WTC11 (cell line): Measurements from ENCODE around the gene CPEB1. TPM values are rescaled to one million over a fixed set of nuclear protein-coding genes. Genes with fewer than 3 reads are reported as not detected.

Experiments
- ATAC-seq: fragments of 200-7000 bp; cut with Tn5 transposase; 2 replicates; pipeline ENCODE4 v1.10.0; 2021; ENCODE audit warnings: mild to moderate bottlenecking, moderate library complexity
- CTCF ChIA-PET: fragments of 300-600 bp; sonication (Branson Sonifier 250); formaldehyde crosslinking; loops from one replicate; lab custom pipeline; 2021; ENCODE audit warnings: antibody characterized with exemption; lab: Charles Lee
- POLR2A ChIA-PET: fragments of 350-600 bp; sonication (Branson Sonifier 250); formaldehyde crosslinking; loops from one replicate; lab custom pipeline; 2021; ENCODE audit warnings: antibody characterized with exemption; lab: Charles Lee
- DNase-seq: peaks from one replicate; pipeline ENCODE4 v3.0.0; 2021; ENCODE audit warnings: low spot score
- H3K27ac Mint-ChIP-seq: 2 replicates; pipeline ENCODE4 v1.8.0; 2021; ENCODE audit warnings: mixed read lengths
- H3K27me3 Mint-ChIP-seq: 2 replicates; pipeline ENCODE4 v1.8.0; 2021; ENCODE audit warnings: low read depth, mild to moderate bottlenecking, moderate library complexity, mixed read lengths
- H3K36me3 Mint-ChIP-seq: 2 replicates; pipeline ENCODE4 v1.8.0; 2021; ENCODE audit warnings: mixed read lengths
- H3K4me1 Mint-ChIP-seq: 2 replicates; pipeline ENCODE4 v1.8.0; 2022; ENCODE audit warnings: mixed read lengths
- H3K4me3 Mint-ChIP-seq: 2 replicates; pipeline ENCODE4 v1.8.0; 2021; ENCODE audit warnings: mild to moderate bottlenecking, moderate library complexity, mixed read lengths
- H3K9me3 Mint-ChIP-seq: 2 replicates; pipeline ENCODE4 v1.8.0; 2021; ENCODE audit warnings: mixed read lengths
- CREM ChIP-seq: sonication (generic); formaldehyde crosslinking; IDR thresholded peaks from 2 replicates; pipeline ENCODE4 v1.8.1; 2022; ENCODE audit warnings: mild to moderate bottlenecking, missing genetic modification reagents, moderate library complexity
- ELF4 ChIP-seq: sonication (generic); formaldehyde crosslinking; IDR thresholded peaks from 2 replicates; pipeline ENCODE4 v1.8.1; 2022; ENCODE audit warnings: low read depth, mild to moderate bottlenecking, moderate library complexity, missing genetic modification reagents
- EMX1 ChIP-seq: fragments of 250-450 bp; sonication (Bioruptor Pico); IDR thresholded peaks from 2 replicates; pipeline ENCODE4 v1.8.0; 2021; ENCODE audit warnings: mild to moderate bottlenecking
- SMAD3 ChIP-seq: sonication (generic); formaldehyde crosslinking; IDR thresholded peaks from 2 replicates; pipeline ENCODE4 v1.8.0; 2022; ENCODE audit warnings: missing genetic modification reagents, mild to moderate bottlenecking, borderline replicate concordance
- ZNF263 ChIP-seq: sonication (generic); formaldehyde crosslinking; IDR thresholded peaks from 2 replicates; pipeline ENCODE4 v1.8.1; 2022; ENCODE audit warnings: low read depth, mild to moderate bottlenecking, moderate library complexity, missing genetic modification reagents
- ZNF317 ChIP-seq: sonication (generic); formaldehyde crosslinking; IDR thresholded peaks from 2 replicates; pipeline ENCODE4 v1.8.1; 2023; ENCODE audit warnings: low read depth, mild to moderate bottlenecking, moderate library complexity, missing genetic modification reagents, borderline replicate concordance
- total RNA-seq: library from RNA; stranded (reverse); gene quantifications from 3 replicates; pipeline ENCODE4 v1.2.3, GENCODE V29; 2021
- TF ChIP-seq, protein P1 (sequence below): fragments of 250-450 bp; sonication (Bioruptor Pico); IDR thresholded peaks from 2 replicates; pipeline ENCODE4 v1.9.0; 2021; ENCODE audit warnings: mild to moderate bottlenecking, borderline replicate concordance
- TF ChIP-seq, protein P2 (sequence below): fragments of 250-450 bp; sonication (Bioruptor Pico); IDR thresholded peaks from 2 replicates; pipeline ENCODE4 v1.8.0; 2021; ENCODE audit warnings: mild to moderate bottlenecking
- TF ChIP-seq, protein P3 (sequence below): sonication (generic); formaldehyde crosslinking; conservative IDR thresholded peaks from 2 replicates; pipeline ENCODE4 v1.8.1; 2022; ENCODE audit warnings: mild to moderate bottlenecking, missing genetic modification reagents
- TF ChIP-seq, protein P4 (sequence below): sonication (generic); formaldehyde crosslinking; IDR thresholded peaks from 2 replicates; pipeline ENCODE4 v1.8.1; 2023; ENCODE audit warnings: mild to moderate bottlenecking, missing genetic modification reagents
- TF ChIP-seq, protein P5 (sequence below): sonication (generic); formaldehyde crosslinking; IDR thresholded peaks from 2 replicates; pipeline ENCODE4 v1.8.1; 2023; ENCODE audit warnings: mild to moderate bottlenecking, missing genetic modification reagents

CPEB1 gene
- total RNA-seq, 1 experiment from 2014 or later: 2.5 TPM

DNA sequence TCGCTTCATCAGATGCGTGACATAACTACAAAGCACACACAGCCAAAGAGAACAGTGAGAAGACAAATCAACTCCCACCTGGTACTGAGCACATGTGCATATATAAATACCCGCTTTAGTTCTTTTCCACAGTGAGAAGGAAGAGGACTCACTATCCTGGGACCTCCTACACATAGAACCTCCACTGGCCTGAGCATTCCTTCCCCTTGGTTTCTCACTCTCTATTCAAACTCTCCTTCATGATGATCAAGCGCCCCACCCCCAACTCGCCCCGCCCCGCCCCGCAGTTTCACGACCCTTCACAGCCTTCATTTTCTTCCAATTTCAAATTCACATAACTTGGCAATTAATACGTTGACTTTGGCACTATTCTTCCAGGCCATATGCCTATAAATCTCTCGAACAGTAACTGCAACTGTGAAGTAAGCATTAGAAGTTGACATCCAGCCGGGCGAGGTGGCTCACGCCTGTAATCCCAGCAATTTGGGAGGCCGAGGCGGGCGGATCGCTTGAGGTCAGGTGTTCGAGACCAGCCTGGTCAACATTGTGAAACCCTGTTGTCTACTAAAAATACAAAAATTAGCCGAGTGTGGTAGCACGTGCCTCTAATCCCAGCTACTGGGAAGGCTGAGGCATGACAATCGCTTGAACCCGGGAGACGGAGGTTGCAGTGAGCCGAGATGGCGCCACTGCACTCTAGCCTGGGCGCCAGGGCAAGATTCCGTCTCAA lies 108.0 kb downstream of the CPEB1 start (continued):
- TF ChIP-seq, protein P1, sequence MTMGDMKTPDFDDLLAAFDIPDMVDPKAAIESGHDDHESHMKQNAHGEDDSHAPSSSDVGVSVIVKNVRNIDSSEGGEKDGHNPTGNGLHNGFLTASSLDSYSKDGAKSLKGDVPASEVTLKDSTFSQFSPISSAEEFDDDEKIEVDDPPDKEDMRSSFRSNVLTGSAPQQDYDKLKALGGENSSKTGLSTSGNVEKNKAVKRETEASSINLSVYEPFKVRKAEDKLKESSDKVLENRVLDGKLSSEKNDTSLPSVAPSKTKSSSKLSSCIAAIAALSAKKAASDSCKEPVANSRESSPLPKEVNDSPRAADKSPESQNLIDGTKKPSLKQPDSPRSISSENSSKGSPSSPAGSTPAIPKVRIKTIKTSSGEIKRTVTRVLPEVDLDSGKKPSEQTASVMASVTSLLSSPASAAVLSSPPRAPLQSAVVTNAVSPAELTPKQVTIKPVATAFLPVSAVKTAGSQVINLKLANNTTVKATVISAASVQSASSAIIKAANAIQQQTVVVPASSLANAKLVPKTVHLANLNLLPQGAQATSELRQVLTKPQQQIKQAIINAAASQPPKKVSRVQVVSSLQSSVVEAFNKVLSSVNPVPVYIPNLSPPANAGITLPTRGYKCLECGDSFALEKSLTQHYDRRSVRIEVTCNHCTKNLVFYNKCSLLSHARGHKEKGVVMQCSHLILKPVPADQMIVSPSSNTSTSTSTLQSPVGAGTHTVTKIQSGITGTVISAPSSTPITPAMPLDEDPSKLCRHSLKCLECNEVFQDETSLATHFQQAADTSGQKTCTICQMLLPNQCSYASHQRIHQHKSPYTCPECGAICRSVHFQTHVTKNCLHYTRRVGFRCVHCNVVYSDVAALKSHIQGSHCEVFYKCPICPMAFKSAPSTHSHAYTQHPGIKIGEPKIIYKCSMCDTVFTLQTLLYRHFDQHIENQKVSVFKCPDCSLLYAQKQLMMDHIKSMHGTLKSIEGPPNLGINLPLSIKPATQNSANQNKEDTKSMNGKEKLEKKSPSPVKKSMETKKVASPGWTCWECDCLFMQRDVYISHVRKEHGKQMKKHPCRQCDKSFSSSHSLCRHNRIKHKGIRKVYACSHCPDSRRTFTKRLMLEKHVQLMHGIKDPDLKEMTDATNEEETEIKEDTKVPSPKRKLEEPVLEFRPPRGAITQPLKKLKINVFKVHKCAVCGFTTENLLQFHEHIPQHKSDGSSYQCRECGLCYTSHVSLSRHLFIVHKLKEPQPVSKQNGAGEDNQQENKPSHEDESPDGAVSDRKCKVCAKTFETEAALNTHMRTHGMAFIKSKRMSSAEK (CRISPR knock-in tag): no peak
- no peak for TF ChIP-seq SMAD3 (CRISPR knock-in tag)
- no peak for TF ChIP-seq CREM (CRISPR knock-in tag)
- TF ChIP-seq, protein P2, sequence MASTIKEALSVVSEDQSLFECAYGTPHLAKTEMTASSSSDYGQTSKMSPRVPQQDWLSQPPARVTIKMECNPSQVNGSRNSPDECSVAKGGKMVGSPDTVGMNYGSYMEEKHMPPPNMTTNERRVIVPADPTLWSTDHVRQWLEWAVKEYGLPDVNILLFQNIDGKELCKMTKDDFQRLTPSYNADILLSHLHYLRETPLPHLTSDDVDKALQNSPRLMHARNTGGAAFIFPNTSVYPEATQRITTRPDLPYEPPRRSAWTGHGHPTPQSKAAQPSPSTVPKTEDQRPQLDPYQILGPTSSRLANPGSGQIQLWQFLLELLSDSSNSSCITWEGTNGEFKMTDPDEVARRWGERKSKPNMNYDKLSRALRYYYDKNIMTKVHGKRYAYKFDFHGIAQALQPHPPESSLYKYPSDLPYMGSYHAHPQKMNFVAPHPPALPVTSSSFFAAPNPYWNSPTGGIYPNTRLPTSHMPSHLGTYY (CRISPR knock-in tag): no peak
- no peak for TF ChIP-seq EMX1 (CRISPR knock-in tag)

DNA sequence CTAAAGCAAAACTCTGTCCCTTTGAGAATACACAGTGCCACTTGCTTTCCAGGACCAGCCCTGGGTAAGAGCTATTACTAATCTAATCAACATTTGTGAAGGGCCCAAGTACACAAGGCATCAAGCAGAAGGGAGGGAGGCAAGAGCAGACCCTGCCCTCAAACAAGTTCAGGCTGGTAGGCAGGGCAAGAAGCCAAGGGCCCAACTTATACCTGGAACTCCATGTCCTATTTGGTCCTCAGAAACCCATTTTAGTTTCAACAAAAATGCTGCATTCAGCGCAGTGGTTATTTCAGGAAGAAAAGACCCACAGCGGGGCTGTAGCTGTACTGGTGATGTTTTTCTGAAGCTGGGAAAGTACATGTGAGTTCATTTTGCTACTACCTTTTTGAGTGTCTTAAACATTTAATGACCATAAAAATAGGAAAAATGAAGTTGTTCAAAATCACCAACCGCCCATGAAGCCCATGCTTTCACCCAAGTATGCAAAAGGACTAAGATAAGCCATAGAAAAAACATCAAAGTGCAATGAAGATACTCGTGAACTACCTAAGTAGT lies 109.7 kb downstream of the CPEB1 start:
- peaks cover 29% of the 10 kb centered on the region for H3K4me1 Mint-ChIP-seq
- ATAC-seq (no peak), DNase-seq (no peak)
- CTCF ChIA-PET: interaction anchor here (0.5 to 0.6 kb wide), 2 partner anchors 56 to 392 kb away, joined by 3 read pairs; no protein-coding TSS in a partner anchor
- TF ChIP-seq ELF4 (CRISPR knock-in tag): no peak
- TF ChIP-seq, protein P3, sequence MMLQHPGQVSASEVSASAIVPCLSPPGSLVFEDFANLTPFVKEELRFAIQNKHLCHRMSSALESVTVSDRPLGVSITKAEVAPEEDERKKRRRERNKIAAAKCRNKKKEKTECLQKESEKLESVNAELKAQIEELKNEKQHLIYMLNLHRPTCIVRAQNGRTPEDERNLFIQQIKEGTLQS (CRISPR knock-in tag): no peak
- no peak for TF ChIP-seq ZNF263 (CRISPR knock-in tag)
- TF ChIP-seq, protein P4, sequence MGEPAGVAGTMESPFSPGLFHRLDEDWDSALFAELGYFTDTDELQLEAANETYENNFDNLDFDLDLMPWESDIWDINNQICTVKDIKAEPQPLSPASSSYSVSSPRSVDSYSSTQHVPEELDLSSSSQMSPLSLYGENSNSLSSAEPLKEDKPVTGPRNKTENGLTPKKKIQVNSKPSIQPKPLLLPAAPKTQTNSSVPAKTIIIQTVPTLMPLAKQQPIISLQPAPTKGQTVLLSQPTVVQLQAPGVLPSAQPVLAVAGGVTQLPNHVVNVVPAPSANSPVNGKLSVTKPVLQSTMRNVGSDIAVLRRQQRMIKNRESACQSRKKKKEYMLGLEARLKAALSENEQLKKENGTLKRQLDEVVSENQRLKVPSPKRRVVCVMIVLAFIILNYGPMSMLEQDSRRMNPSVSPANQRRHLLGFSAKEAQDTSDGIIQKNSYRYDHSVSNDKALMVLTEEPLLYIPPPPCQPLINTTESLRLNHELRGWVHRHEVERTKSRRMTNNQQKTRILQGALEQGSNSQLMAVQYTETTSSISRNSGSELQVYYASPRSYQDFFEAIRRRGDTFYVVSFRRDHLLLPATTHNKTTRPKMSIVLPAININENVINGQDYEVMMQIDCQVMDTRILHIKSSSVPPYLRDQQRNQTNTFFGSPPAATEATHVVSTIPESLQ (CRISPR knock-in tag): no peak
- no peaks in the 10 kb centered on the region for H3K27me3 Mint-ChIP-seq
- H3K27ac Mint-ChIP-seq: peak overlapping the region; percentile 90
- H3K4me3 Mint-ChIP-seq: peak overlapping the region; percentile 86
- H3K9me3 Mint-ChIP-seq: peaks cover 5% of the 10 kb centered on the region
- POLR2A ChIA-PET: no interaction called here
- peaks cover 62% of the 10 kb centered on the region for H3K36me3 Mint-ChIP-seq

DNA sequence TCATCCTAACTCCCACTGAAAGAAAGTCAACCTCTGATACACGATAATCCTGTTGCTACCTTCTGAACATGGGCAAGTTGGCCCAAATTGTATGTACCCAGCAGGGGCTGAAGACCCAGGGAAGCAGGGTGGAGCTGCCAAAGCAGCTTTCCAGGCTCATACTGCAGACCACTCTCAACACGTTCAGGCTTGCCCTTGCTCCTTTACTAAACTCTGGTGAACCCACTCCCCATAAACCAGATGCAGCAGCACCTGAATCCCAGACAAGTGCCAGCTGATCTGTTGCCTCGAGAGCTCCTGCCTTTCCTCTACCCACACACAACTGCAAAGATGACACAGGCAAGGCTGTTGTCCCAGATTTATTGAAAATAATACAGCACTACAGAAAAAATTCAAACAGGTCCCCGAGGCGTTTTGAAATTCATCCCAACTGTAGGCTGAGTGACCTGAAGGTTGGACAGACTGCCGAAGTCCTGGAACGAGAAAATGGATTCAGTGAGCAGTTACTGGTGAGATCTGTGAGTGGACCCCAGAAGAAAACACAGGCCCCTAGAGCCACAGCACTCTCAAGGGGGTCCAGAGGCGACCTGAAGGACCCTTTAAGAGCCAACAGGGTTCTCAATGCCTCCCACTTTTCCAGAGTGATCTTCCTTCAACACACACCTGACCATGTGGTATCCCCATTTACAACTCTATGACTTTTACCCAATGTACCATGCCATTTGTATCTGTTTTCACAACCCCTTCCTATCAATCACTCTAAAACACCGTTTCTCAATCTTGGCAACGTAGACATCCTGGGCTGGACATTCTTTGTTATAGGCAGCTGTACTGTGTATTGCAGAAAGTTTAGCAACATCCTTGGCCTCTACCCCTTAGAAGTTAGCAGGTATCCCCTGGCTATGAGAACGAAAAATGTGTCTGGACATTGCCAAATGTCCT lies 110.5 kb downstream of the CPEB1 start:
- CTCF ChIA-PET: no interaction called here
- ATAC-seq (no peak), DNase-seq (no peak)
- H3K27me3 Mint-ChIP-seq: no peaks in the 10 kb centered on the region
- peak overlapping the region; percentile 90 for H3K27ac Mint-ChIP-seq
- peaks cover 5% of the 10 kb centered on the region for H3K9me3 Mint-ChIP-seq
- TF ChIP-seq ZNF317 (CRISPR knock-in tag): no peak
- TF ChIP-seq, protein P5, sequence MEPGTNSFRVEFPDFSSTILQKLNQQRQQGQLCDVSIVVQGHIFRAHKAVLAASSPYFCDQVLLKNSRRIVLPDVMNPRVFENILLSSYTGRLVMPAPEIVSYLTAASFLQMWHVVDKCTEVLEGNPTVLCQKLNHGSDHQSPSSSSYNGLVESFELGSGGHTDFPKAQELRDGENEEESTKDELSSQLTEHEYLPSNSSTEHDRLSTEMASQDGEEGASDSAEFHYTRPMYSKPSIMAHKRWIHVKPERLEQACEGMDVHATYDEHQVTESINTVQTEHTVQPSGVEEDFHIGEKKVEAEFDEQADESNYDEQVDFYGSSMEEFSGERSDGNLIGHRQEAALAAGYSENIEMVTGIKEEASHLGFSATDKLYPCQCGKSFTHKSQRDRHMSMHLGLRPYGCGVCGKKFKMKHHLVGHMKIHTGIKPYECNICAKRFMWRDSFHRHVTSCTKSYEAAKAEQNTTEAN: 0 out of 2 replicates have a peak, but pooled peaks have one; percentile 6
- TF ChIP-seq, all 79 proteins: peak for 1
- Mint-ChIP-seq H3K36me3 (peaks cover 62% of the 10 kb centered on the region), H3K4me1 (peaks cover 28% of the 10 kb centered on the region), H3K4me3 (peak overlapping the region; percentile 86)
- POLR2A ChIA-PET: no interaction called here
